ENCODE measurements around the gene GALNTL6. TPM values are rescaled to one million over a fixed set of nuclear protein-coding genes. Genes with fewer than 3 reads are reported as not detected.

The GALNTL6 gene
- total and polyA plus RNA-seq, 3 donors from 2014 or later, result 2.9 to 6.2 (median 4.9) TPM

DNA sequence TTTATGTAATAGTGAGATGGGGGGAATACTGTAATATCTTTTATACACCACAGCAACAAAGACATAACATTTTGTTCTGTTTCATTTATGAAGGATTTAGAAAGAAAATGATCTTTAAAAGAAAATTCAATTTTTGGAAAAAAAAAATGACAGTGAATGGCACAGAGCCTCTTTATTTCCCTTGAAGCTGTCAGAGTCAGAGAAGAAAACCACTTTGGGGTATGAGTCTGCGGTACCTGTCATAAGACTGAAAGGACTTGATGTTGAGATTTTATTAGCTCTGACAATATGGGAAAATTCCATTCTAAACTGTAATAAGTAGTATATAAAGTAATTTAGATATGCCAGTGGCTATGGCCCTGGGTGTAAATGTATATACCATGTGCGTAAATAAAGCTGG is 134.8 kb downstream of the GALNTL6 start:
- intact Hi-C loops (cut with DNase I; ENCODE audit: low total_unique reads), result no loop called here
- H3K27me3 ChIP-seq, result no peaks in the 10 kb centered on the region
- no peak overlapping the region for H3K4me3 ChIP-seq
- no peak overlapping the region for H3K27ac ChIP-seq
- no peak for DNase-seq
- TF ChIP-seq POLR2A (IDR thresholded peaks at IDR 0.05), result no peak
- TF ChIP-seq, protein P1, sequence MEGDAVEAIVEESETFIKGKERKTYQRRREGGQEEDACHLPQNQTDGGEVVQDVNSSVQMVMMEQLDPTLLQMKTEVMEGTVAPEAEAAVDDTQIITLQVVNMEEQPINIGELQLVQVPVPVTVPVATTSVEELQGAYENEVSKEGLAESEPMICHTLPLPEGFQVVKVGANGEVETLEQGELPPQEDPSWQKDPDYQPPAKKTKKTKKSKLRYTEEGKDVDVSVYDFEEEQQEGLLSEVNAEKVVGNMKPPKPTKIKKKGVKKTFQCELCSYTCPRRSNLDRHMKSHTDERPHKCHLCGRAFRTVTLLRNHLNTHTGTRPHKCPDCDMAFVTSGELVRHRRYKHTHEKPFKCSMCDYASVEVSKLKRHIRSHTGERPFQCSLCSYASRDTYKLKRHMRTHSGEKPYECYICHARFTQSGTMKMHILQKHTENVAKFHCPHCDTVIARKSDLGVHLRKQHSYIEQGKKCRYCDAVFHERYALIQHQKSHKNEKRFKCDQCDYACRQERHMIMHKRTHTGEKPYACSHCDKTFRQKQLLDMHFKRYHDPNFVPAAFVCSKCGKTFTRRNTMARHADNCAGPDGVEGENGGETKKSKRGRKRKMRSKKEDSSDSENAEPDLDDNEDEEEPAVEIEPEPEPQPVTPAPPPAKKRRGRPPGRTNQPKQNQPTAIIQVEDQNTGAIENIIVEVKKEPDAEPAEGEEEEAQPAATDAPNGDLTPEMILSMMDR (IDR thresholded peaks at IDR 0.05), result no peak
- H3K36me3 ChIP-seq (ENCODE audit: low read depth, missing control alignments), result no peaks in the 10 kb centered on the region
- WGBS, 2 donors, result 92 to 98% methylated on average over 2 of the region's 2 CpGs
- no peaks in the 10 kb centered on the region for H3K4me1 ChIP-seq
- H3K9me3 ChIP-seq, result no peaks in the 10 kb centered on the region

DNA sequence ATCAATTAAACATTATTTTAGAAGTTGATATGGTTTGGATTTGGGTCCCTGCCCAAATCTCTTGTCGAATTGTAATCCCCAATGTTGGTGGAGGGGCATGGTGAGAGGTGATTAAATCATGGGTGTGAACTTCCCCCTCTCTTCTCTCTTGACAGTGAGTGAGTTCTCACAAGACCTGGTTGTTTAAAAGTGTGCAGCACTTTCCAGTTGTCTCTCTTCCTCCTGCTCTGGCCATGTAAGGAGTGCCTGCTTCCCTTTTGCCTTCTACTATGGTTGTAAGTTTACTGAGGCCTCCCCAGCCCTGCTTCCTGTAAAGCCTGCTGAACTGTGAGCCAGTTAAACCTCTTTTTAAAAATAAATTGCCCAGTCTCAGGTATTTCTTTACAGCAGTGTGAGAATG is 141.4 kb downstream of the GALNTL6 start:
- 57 to 71% methylated on average over 1 of the region's 1 CpG for WGBS, 2 donors
- Histone ChIP-seq H3K36me3 (ENCODE audit: low read depth, missing control alignments) (no peaks in the 10 kb centered on the region), H3K27me3 (no peaks in the 10 kb centered on the region), H3K4me3 (no peak overlapping the region), H3K27ac (no peak overlapping the region), H3K9me3 (no peaks in the 10 kb centered on the region), H3K4me1 (no peaks in the 10 kb centered on the region)
- no peak for TF ChIP-seq POLR2A (IDR thresholded peaks at IDR 0.05)
- TF ChIP-seq, protein P1 (IDR thresholded peaks at IDR 0.05), result no peak
- DNase-seq, result no peak
- intact Hi-C loops (cut with DNase I; ENCODE audit: low total_unique reads), result no loop called here

DNA sequence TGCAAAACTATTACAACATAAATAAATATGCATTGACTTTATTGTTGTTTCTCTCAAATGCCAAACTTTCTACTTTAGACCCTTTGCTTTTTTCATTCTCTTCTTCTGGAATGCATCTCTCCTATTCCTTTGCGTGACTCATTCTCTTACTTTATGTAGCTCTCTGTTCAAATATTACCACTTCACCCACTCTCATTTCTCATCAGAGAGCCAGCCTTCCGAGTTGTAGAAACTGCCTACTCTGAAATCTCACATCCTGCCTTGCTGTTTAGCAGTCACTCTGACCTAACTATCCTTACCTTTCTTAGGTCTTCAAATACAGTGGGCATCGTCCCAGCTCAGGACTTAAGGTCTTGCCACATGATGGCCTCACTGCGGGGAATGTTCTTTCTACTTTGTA is 143.5 kb downstream of the GALNTL6 start:
- no peak for DNase-seq
- intact Hi-C loops (cut with DNase I; ENCODE audit: low total_unique reads), result no loop called here
- H3K4me3 ChIP-seq, result no peak overlapping the region
- no peaks in the 10 kb centered on the region for H3K9me3 ChIP-seq
- no peak overlapping the region for H3K27ac ChIP-seq
- H3K27me3 ChIP-seq, result no peaks in the 10 kb centered on the region
- 91 to 93% methylated on average over 4 of the region's 4 CpGs for WGBS, 2 donors
- H3K4me1 ChIP-seq, result no peaks in the 10 kb centered on the region
- no peak for TF ChIP-seq POLR2A (IDR thresholded peaks at IDR 0.05)
- no peaks in the 10 kb centered on the region for H3K36me3 ChIP-seq (ENCODE audit: low read depth, missing control alignments)

DNA sequence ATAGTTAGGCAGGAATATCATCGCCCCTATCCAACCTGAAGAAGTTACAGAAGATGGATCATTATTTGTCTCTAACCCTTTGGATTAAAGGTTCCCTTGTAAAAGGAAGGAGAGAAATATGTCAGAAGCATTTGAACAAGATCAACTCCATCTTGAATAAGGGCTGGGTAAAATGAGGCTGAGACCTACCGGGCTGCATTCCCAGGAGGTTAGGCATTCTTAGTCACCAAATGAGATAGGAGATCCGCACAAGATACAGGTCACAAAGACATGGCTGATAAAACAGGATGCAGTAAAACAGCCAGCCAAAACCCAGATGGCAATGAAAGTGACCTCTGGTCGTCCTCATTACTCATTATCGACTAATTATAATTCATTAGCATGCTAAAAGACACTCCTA is 148.9 kb downstream of the GALNTL6 start:
- H3K27ac ChIP-seq, result no peak overlapping the region
- no peaks in the 10 kb centered on the region for H3K27me3 ChIP-seq
- H3K4me1 ChIP-seq, result no peaks in the 10 kb centered on the region
- intact Hi-C loops (cut with DNase I; ENCODE audit: low total_unique reads), result no loop called here
- no peaks in the 10 kb centered on the region for H3K9me3 ChIP-seq
- TF ChIP-seq, protein P1 (IDR thresholded peaks at IDR 0.05), result no peak
- no peak for TF ChIP-seq POLR2A (IDR thresholded peaks at IDR 0.05)
- H3K4me3 ChIP-seq, result no peak overlapping the region
- no peaks in the 10 kb centered on the region for H3K36me3 ChIP-seq (ENCODE audit: low read depth, missing control alignments)
- WGBS, 2 donors, result 76 to 84% methylated on average over 5 of the region's 5 CpGs
- DNase-seq, result no peak

DNA sequence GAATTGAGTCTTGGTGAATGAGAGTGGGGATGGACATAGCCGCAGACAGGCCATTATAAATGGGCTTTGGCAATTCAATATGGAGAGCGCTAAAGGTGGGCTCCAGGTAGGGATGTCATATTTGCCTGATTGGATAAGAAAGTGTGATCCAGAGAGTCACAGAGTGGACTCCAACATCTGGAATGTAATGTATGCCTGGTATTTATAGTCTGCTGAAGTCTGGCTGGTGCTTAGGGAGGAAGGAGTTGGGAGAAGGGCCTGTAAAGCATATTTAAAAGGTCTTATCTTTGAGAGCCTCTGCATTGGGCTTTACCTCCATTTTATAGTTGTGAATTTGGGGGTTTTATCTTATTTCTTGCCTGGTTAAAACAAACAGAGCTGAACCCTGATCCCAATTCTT is 153.2 kb downstream of the GALNTL6 start:
- WGBS, 2 donors, result 50 to 53% methylated on average over 2 of the region's 2 CpGs
- H3K4me1 ChIP-seq, result no peaks in the 10 kb centered on the region
- no peaks in the 10 kb centered on the region for H3K27me3 ChIP-seq
- no peaks in the 10 kb centered on the region for H3K36me3 ChIP-seq (ENCODE audit: low read depth, missing control alignments)
- no peak for DNase-seq
- H3K4me3 ChIP-seq, result no peak overlapping the region
- TF ChIP-seq POLR2A (IDR thresholded peaks at IDR 0.05), result no peak
- TF ChIP-seq, protein P1 (IDR thresholded peaks at IDR 0.05), result no peak
- intact Hi-C loops (cut with DNase I; ENCODE audit: low total_unique reads), result no loop called here
- no peak overlapping the region for H3K27ac ChIP-seq
- no peaks in the 10 kb centered on the region for H3K9me3 ChIP-seq

All from testis (tissue), 3 donors.